NT2/D1 (cell line): ENCODE data around the gene PHACTR2.

ENCODE experiments used
- SUZ12 ChIP-seq: IDR thresholded peaks from 2 replicates; pipeline ENCODE4 v1.6.1; 2011; ENCODE audit not compliant: insufficient read length, insufficient read depth; ENCODE audit errors: extremely low read depth
- YY1 ChIP-seq: IDR thresholded peaks from 2 replicates; pipeline ENCODE4 v1.6.1; 2011; ENCODE audit not compliant: insufficient read length, insufficient read depth
- ZNF274 ChIP-seq: IDR thresholded peaks from 2 replicates; pipeline ENCODE4 v1.6.1; 2011; ENCODE audit warnings: mild to moderate bottlenecking, low read depth, low read length

DNA sequence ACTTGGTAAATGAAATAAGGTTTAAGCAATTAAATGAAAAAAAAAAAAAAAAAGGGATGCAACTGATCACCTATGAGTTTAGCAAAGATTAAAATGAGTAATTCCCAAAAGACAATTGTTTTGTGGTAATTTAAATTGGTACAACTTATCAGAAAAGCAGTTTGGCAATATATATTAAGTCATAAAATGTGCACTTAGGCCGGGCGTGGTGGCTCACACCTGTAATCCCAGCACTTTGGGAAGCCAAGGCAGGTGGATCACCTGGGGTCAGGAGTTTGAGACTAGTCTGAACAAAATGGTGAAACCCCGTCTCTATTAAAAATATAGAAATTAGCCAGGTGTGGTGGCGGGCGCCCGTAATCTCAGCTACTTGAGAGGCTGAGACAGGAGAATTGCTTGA is 7.9 kb downstream of the PHACTR2 start:
- TF ChIP-seq YY1 (no peak), ZNF274 (no peak), SUZ12 (no peak)
